ENCODE data around the gene MEIS3. TPM values are rescaled to one million over a fixed set of nuclear protein-coding genes. Genes with fewer than 3 reads are reported as not detected.

The MEIS3 gene
- total RNA-seq, 2 experiments from 2014 or later: 0.47 TPM; not detected in 1

DNA sequence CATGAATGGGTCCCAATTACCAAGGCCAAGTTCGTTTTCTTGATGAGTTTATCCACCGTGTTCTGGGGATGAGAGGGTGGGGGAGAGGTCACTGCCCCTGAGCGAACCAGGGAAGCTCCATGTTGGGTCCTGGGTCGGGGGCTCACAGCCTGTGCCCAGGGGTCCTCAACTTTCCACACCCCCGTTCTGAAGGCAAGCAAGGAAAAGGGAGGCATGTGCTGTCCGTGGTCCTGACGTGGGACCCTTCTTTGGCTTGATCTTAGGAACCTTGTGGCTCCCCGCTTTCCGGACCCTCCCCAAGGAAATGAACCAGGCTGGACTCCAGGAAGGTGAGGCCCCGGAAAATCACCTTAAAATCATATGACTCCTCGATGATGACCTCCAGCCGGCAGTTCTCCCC lies 18.2 kb upstream of the MEIS3 start:
- Mint-ChIP-seq H3K9me3 (no peaks in the 10 kb centered on the region), H3K27me3 (peaks cover 74% of the 10 kb centered on the region), H3K4me1 (ENCODE audit: low read depth) (peaks cover 12% of the 10 kb centered on the region), H3K36me3 (ENCODE audit: low read depth) (no peaks in the 10 kb centered on the region), H3K4me3 (no peak overlapping the region), H3K27ac (no peak overlapping the region)
- ATAC-seq (ENCODE audit: poor library complexity) (no peak), DNase-seq (peak in 1 of 14 experiments; percentile 35)
- POLR2A ChIA-PET: no interaction called here
- Histone ChIP-seq H3K4me1 (ENCODE audit: insufficient read depth, low read length) (peaks cover 15% of the 10 kb centered on the region), H3K27me3 (ENCODE audit: control insufficient read depth in 1 of 2, insufficient read depth in 2 of 2, low read length in 2 of 2) (peaks cover 23 to 30% of the 10 kb centered on the region in 2 experiments), H3K36me3 (ENCODE audit: insufficient read depth, low read length) (no peaks in the 10 kb centered on the region), H3K9me3 (ENCODE audit: control insufficient read depth in 1 of 2, insufficient read depth in 1 of 2, low read length in 2 of 2) (no peaks in the 10 kb centered on the region), H3K27ac (ENCODE audit: low read depth in 1 of 2, low read length in 2 of 2) (no peak overlapping the region), H3K4me3 (ENCODE audit: low read length) (no peak overlapping the region)
- TF ChIP-seq, protein P1, sequence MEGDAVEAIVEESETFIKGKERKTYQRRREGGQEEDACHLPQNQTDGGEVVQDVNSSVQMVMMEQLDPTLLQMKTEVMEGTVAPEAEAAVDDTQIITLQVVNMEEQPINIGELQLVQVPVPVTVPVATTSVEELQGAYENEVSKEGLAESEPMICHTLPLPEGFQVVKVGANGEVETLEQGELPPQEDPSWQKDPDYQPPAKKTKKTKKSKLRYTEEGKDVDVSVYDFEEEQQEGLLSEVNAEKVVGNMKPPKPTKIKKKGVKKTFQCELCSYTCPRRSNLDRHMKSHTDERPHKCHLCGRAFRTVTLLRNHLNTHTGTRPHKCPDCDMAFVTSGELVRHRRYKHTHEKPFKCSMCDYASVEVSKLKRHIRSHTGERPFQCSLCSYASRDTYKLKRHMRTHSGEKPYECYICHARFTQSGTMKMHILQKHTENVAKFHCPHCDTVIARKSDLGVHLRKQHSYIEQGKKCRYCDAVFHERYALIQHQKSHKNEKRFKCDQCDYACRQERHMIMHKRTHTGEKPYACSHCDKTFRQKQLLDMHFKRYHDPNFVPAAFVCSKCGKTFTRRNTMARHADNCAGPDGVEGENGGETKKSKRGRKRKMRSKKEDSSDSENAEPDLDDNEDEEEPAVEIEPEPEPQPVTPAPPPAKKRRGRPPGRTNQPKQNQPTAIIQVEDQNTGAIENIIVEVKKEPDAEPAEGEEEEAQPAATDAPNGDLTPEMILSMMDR (IDR thresholded peaks at IDR 0.05): no peak
- intact Hi-C loops (cut with DNase I, micrococcal nuclease): loop anchor here (5.0 to 10.0 kb wide), 3 partner anchors 45 to 175 kb away; partner anchors contain the start of genes BICRA (in 1 of the 2) and KPTN (in 1 of the 2)
- CTCF ChIA-PET: interaction anchor here (1.1 to 2.0 kb wide), 2 partner anchors 11 to 269 kb away, joined by 12 to 20 read pairs; no protein-coding TSS in a partner anchor

DNA sequence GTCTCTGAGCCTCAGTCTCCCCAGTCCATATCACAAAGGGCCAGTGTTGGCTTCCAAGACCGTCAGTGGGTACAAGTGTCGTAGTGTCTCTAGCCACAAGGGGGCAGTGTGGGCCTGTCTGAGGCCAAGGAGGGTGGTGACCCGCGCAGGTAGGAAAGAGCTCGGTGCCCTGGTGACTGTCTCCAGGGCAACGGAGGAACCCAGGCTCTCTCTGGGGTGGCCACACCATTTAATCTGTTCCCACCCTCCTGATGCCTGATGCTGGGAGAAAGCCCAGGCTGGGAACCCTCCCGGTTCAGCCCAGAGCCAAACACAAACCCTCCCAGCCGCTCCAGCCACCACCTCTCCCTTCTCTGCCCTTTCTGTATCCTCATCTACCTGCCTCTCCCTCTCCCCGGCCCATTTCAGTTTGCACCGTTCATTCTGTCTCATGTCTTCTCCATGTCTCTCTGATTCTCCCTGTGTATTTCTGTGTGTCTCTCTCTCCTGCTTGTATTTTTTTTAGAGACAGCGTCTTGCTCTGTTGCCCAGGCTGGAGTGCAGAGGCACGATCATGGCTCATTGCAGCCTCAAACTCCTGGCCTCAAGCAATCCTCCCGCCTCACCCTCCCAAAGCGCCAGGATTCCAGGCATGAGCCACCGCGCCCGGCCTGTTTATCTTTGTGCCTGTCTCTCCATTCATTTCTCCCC lies 17.5 kb upstream of the MEIS3 start:
- no peaks in the 10 kb centered on the region for H3K36me3 ChIP-seq (ENCODE audit: insufficient read depth, low read length)
- POLR2A ChIA-PET: interaction anchor here (0.6 to 2.0 kb wide), 8 partner anchors 9 to 1707 kb away, joined by 3 to 16 read pairs (median 6); partner anchors contain the start of genes NAPA and NOP53
- H3K4me3 Mint-ChIP-seq: peak overlapping the region; percentile 11
- no peak overlapping the region for H3K27ac ChIP-seq (ENCODE audit: low read depth in 1 of 2, low read length in 2 of 2)
- ATAC-seq (ENCODE audit: poor library complexity) (peak; percentile 95), DNase-seq (peak; percentile 77 to 91 (median 81))
- no peaks in the 10 kb centered on the region for H3K9me3 Mint-ChIP-seq
- no peaks in the 10 kb centered on the region for H3K36me3 Mint-ChIP-seq (ENCODE audit: low read depth)
- H3K4me3 ChIP-seq (ENCODE audit: low read length): no peak overlapping the region
- H3K4me1 Mint-ChIP-seq (ENCODE audit: low read depth): peaks cover 14% of the 10 kb centered on the region
- peaks cover 0 to 4% of the 10 kb centered on the region in 2 experiments for H3K9me3 ChIP-seq (ENCODE audit: control insufficient read depth in 1 of 2, insufficient read depth in 1 of 2, low read length in 2 of 2)
- H3K27me3 Mint-ChIP-seq: peaks cover 74% of the 10 kb centered on the region
- CTCF ChIA-PET: interaction anchor here (0.6 to 5.7 kb wide), 25 partner anchors 9 to 306 kb away, joined by 3 to 50 read pairs (median 5); partner anchors contain the start of genes BICRA, DHX34, EHD2 and KPTN
- peaks cover 15% of the 10 kb centered on the region for H3K4me1 ChIP-seq (ENCODE audit: insufficient read depth, low read length)
- H3K27me3 ChIP-seq (ENCODE audit: control insufficient read depth in 1 of 2, insufficient read depth in 2 of 2, low read length in 2 of 2): peaks cover 21 to 24% of the 10 kb centered on the region in 2 experiments
- no peak overlapping the region for H3K27ac Mint-ChIP-seq
- intact Hi-C loops (cut with DNase I, micrococcal nuclease): loop anchor here (1.0 to 10.0 kb wide), 7 partner anchors 45 to 306 kb away; partner anchors contain the start of genes NAPA (in 2 of the 2), BICRA (in 1 of the 2) and KPTN (in 1 of the 2)
- TF ChIP-seq, protein P1 (IDR thresholded peaks at IDR 0.05): peak; percentile 92

DNA sequence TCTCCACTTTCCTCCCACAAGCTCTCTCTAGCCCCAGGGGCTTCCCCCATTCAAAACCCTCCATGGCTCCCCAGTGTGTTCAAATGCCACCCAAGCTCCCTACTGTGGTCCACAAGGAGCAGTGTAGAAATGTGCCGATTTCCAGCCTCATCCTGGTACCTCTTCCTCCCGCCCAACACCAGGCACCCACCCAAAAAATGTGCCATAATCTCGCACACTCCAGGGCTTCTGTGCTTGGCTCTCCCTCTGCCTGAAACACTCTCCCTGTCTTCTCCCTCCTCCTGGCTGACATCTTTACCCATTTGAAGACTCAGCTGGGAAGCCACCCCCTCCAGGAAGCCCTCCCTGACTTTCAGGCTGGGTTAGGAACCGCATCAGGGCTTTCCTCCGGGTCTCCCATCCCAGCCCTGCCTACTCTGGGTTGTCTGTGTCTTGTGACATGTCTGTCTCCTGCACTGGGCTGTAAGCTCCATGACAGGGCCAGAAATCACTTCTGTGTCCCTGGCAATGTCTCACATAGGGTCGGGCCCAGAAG lies 16.6 kb upstream of the MEIS3 start:
- ChIA-PET POLR2A (interaction anchor here (0.6 to 2.0 kb wide), 7 partner anchors 8 to 310 kb away, joined by 3 to 16 read pairs (median 6); partner anchors contain the start of genes NAPA and NOP53), CTCF (interaction anchor here (0.9 to 5.7 kb wide), 13 partner anchors 8 to 307 kb away, joined by 3 to 50 read pairs (median 10); partner anchors contain the start of genes BICRA, EHD2, KPTN and NAPA)
- H3K27ac Mint-ChIP-seq: no peak overlapping the region
- no peaks in the 10 kb centered on the region for H3K9me3 Mint-ChIP-seq
- ATAC-seq (ENCODE audit: poor library complexity) (no peak), DNase-seq (no peak)
- no peaks in the 10 kb centered on the region for H3K36me3 Mint-ChIP-seq (ENCODE audit: low read depth)
- peaks cover 72% of the 10 kb centered on the region for H3K27me3 Mint-ChIP-seq
- H3K4me1 Mint-ChIP-seq (ENCODE audit: low read depth): peaks cover 18% of the 10 kb centered on the region
- no peak overlapping the region for H3K4me3 Mint-ChIP-seq
- Histone ChIP-seq H3K9me3 (ENCODE audit: control insufficient read depth in 1 of 2, insufficient read depth in 1 of 2, low read length in 2 of 2) (peaks cover 0 to 4% of the 10 kb centered on the region in 2 experiments), H3K4me1 (ENCODE audit: insufficient read depth, low read length) (peaks cover 15% of the 10 kb centered on the region), H3K27me3 (ENCODE audit: control insufficient read depth in 1 of 2, insufficient read depth in 2 of 2, low read length in 2 of 2) (peaks cover 19 to 21% of the 10 kb centered on the region in 2 experiments), H3K27ac (ENCODE audit: low read depth in 1 of 2, low read length in 2 of 2) (no peak overlapping the region), H3K36me3 (ENCODE audit: insufficient read depth, low read length) (no peaks in the 10 kb centered on the region), H3K4me3 (ENCODE audit: low read length) (no peak overlapping the region)
- intact Hi-C loops (cut with DNase I, micrococcal nuclease): loop anchor here (1.0 to 10.0 kb wide), 7 partner anchors 46 to 307 kb away; partner anchors contain the start of genes NAPA (in 2 of the 2), BICRA (in 1 of the 2) and KPTN (in 1 of the 2)
- TF ChIP-seq, protein P1 (IDR thresholded peaks at IDR 0.05): no peak

Data from CD4-positive, alpha-beta T cell (primary cell).